GM21381 (cell line): ENCODE measurements around the gene MRPL9.
A peak's percentile ranks its signal among the peaks of the same experiment; 100 is the strongest.

Experiments used
- ATAC-seq: cut with Tn5 transposase; IDR thresholded peaks from one replicate; pipeline ENCODE4 v1.9.1; 2021; ENCODE audit warnings: mild to moderate bottlenecking, moderate library complexity; ENCODE audit not compliant: unreplicated experiment

MRPL9 gene

DNA sequence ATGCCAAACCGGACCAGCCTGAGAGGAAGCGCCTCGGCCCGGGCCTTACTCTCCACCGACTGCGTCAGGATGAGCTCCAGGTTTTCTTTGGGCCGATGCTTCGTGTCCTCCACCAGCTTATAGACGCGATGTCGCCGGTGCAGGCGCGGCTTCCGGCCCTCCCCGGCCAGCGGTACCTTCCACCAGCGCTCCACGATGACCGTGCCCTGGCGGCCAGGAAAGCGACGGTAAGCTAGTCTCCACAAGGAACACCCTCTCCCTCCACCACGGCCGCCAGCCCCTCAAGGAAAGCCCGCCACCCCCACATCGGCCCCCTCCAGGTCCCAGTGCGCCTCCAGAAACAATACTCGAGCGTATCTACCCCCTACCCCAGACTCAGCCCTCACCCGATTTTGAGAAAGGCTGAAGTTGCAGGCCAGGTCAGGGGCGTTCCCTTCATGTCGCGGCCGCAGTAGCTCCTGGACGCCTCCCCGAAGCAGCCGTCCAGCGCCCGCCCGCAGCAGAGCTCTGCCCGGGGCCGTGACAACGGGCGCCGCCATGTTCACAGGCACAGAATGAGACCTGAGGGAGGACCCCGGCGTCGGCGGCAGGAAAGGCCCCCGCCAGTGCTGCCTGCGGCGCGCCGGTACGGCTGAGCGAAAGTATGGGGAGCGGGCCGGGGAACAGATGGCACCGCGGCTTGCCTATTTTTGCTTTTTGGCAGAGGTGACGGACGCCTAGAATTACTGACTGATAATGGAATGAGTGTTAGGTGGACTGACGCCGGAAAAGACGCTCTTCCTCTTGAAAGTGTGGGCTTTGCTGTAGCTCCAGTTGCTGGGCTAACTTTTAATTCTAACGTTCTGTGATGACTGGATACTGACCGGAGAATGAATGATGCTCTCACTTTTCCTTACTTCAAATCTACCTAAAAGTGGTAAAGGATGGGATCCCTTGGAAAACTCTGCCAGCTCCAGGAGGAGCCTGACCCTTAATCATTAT lies at the start of gene MRPL9:
TSS of gene MRPL9 (minus strand) at position 556 of the 981 bp plus-strand sequence. CDS start at position 539, 17 bp downstream.
- peak; percentile 90 for ATAC-seq

DNA sequence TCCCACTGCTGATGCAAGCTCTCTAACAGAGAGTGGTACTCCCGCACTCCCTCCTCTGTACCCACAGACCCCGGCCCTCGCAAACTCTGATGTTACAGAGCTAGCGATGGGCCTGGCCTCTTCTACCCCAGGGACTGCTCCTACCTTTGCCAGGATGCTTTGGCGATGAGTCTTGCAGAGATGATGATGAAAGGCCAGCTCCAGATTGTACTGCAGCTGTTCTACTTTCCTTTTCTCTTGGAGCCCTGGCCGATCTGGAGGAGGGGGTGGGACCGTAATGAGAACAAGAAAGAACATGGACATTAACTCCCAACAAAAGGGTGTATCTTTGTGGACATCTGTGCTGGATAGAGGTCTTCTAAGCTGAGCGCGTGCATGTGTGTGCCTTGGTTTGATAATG lies 47.9 kb upstream of the MRPL9 start:
- ATAC-seq, result no peak

DNA sequence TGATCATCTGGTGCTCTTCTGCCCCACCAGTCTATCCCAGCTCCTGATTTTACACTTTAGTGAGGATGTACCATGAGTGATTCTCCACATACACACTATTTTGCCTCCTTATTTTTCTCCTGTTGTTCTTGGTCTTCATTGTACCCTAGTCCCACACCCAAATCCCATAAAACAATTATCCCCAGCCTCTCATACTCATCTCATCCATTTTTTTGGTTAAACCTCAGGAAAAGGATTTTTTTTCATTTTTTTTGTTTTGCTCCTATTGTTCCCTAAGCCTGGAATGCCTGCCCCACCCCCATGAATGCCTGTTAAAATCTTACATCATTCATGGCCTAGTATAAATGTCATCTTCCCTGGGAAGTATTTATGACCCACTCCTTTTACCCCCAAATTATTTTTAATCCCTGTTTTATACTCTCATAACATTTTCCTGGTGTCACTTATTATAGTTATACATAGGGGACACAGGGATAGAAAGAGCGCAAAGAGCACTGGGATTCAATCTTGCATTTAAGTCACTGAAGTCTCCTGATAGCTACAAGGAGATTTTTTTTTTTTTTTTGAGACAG lies 46.8 kb upstream of the MRPL9 start:
- ATAC-seq, result no peak

DNA sequence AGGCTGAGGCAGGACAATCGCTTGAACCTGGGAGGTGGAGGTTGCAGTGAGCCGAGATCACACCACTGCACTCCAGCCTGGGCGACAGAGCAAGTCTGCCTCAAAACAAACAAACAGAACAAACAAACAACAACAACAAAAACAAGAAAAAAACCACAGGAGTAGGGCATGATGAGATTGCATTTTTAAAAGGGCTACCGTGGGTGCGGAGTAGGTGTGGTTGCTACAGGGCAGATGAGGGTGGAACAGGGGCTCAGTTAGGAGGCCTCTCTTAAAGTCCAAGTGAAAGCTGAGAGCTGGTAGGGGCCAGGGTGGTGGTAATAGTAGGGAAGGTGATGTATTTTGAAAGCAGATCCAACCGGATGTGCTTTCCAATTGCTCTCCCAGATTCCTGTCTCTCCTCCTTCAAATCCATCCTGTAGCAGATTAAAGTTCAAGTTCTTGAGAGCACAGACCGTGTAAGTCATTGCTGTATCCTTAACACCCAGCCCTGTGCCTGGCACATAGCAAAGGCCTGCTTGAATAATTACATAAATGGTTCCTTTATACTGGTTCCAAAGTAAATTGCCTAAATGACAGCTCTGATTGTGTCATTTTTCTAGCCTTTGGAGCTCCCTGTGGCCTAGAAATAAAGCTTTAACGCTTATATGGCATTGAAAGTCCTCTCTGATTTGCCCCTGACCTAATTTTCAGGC lies 46.1 kb upstream of the MRPL9 start:
- no peak for ATAC-seq

DNA sequence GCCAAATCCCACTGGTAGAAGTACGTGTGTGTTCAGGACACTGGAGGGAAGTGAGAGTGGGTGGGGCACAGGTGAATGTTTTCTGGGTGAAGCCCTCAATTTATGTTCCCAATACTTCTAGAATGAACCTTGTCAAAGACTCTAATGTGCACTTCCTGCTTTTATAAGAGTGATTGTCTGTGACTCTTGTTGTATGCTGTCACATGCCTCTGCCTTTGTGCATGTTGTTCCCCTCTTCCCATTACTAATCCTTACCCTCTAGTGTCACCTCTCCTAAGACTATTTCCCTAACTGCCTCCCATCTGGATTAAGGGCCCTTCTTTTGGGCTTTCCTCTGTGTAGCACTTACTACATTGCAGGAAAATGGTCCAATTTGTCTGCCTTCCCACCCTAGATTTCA lies 44.5 kb upstream of the MRPL9 start:
- ATAC-seq, result no peak

DNA sequence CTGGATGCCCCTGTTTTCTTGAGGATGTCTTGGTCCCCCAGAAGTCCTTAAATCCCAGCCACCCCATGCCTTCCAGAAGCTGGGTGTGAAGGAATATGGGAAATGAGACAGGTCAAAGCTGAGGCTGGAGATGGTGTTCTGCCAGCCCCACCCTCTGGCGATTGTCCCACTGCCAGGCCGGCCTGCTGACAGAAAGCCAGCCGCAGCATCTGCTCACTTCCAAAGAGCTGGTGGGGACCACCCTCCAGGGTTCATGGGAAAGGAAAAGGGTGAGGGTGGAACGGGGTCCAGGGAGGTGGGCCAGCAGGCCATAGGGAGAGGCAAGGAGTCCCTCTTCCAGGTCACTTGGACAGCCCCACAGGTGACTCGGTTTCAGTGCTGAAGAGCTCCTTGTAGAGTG lies 43.8 kb upstream of the MRPL9 start:
- no peak for ATAC-seq

DNA sequence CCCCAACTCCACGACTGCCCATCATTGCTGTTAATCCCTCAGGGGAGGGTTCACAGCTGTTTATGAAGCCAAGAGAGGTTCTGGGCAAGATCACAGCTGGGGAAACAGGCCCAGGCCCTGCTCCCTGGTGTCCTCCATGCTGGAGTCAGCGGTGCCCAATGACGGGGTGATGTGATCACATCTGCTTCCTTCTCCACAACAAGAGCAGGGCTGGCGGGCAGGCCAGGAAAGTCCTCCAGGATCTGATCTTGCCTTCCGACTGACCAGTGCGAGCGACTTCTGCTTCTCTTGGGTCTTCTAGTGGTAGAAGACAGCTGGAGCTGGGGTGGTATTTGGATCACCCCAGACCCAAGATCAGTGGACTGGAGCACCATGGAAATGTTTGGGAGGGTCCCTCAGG lies 42.9 kb upstream of the MRPL9 start:
- no peak for ATAC-seq

DNA sequence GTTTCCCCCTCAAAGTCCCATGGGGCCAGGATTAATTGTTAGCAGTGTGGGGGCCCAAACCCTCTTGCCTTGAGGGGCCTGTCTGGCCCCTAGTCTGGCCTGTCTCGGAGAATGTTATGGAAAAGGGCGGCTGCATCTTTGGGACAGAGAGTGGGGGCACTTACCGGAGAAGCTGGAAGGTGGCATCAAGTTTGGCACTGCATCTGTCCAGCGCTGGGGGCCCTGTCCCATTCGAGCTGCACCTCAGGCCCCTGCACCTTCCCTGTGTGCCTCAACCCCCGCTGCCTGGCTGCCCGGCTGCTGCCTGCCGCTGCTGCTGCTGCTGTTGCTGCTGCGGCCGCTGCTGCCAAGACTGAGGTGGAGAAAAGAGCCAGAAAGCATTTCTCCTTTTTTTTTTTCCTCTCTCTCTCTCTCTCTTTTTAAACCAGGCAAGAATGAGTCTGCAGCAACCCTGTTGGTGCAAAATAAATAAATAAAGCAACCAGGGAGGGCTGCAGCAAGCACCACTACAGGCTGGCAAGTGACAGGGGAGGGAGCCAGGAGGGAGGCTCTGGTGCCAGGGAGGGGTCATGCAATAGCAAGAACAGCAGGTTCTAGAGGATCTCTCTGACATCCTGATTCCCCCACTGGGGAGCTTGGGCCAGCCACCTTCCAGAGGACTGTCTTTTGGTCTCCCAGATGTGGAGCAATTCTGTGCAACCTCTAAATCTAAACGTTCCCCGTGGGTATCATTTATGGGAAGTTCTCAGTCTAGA lies 41.9 kb upstream of the MRPL9 start, which contains the start of gene LINGO4:
TSS of gene LINGO4 (minus strand) at position 354 of the 755 bp plus-strand sequence. CDS start 2,715 bp downstream, outside the sequence.
- ATAC-seq, result no peak

DNA sequence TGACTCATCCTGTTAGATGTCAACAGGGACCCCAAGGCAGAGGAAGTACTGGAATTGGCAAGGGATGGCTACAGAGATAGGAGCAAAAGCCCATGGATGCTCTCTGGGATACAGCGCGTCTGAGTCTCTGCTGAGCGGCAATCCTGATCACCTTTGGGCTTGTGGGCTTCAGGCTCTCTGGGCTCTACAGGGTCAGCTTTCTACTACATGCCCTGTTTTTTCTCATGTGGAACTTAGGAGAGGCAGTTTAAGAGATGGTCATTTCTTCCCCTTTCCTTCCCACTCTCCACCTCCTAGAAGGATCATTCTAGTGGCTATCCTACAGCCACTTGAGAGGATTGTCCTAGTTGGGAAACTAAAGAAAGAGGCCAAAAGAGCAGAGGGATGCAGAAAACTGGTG lies 40.6 kb upstream of the MRPL9 start:
- no peak for ATAC-seq

DNA sequence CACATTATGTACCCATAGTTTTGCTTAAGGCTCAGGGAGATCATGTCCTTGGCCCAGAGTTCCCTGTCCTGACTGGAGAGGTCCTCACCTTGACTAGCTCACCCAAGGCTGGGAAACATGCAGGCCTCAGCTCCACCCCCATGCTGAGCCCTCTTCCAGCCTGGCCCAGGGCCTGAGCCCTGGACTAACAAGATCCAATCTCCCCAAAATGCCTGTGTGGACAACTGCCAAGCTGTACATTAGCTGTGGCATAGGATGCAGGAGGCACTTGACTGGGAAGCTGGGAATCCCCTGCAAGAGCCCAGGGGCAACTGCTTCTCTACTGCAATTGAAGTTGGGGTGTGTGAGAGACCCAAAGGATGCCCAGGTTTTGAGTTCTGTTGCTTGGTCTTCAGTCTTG lies 39.9 kb upstream of the MRPL9 start:
- no peak for ATAC-seq

DNA sequence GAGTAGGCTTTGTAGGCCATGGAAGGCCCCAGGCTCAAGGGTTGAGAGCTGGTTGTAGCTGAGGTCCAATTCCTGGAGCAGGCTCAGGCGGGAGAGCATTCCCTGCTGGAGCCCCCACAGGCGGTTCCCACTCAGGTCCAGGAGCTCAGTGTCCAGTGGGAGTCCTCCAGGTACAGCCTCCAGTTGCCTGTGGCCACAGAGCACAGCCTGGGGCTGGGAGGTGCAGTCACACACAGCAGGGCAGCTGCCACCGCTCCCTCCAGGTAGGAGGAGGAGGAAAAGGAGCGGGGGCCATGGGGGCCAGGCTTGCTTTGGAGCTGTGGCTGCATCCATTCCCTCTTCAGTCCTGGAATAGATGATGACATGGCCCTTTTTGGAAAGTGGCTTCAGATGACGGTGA lies 39.1 kb upstream of the MRPL9 start:
- ATAC-seq, result no peak

DNA sequence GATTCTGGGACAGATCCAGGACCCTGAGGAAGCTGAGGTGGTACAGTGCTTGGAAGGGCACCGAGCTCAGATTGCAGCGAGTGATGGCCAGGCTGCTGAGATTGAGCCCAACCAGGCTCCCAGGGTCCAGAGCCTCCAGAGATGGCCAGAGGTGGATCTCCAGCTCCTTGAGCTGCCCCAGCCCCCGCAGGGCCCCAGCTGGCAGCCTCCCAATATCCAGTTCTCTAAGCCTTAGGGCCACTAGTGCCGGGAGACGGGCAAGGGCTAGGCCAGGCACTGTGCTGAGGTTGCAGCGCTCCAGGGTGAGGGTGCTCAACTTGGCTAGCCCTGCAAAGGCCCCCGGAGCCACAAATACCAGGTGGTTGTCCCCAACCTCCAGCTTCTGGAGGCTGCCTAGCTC lies 38.5 kb upstream of the MRPL9 start:
- ATAC-seq, result no peak

DNA sequence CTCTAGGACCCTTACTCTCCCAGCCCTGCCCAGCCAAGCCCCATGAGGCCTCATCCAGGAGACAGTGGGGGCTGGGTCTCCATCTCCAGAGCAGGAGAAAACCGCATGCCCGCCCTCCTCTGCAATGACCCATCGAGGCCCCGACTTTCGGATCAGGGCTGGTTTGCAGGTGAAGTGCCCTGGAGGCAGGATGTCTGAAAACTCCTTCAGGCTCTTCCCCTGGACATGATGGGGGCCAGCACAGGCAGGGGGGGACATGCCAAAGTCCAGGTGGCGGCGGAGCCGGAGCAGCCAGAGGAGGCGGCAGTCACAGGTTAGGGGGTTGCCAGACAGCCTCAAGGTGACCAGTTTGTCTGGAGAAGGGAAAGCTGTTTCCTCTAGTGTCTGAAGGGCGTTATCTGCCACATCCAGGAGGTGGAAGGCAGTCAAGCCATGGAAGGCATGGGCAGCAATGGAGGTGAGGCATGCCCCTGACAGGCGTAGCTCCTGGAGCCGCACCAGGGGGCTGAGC lies 38.1 kb upstream of the MRPL9 start:
- ATAC-seq, result no peak

DNA sequence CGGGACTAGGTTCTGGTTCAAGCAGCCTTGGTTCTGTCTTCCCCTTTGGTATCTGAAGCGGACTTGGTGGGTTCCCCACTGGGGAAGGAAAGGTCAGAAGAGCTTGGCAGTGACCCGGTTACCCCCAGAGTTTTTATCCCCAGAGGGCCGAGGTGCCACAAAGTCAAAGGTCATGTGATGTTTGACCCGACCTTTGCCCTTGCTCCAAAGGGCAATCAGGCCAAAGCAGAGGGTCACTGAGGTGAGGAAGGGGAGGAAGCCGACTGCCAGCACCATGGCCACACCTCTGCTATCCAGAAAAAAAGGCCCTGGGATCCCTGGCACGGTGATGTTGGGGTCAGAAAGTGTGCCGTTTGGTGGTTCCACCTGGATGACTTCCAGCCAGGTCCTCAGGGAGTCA lies 37.5 kb upstream of the MRPL9 start:
- ATAC-seq, result no peak

DNA sequence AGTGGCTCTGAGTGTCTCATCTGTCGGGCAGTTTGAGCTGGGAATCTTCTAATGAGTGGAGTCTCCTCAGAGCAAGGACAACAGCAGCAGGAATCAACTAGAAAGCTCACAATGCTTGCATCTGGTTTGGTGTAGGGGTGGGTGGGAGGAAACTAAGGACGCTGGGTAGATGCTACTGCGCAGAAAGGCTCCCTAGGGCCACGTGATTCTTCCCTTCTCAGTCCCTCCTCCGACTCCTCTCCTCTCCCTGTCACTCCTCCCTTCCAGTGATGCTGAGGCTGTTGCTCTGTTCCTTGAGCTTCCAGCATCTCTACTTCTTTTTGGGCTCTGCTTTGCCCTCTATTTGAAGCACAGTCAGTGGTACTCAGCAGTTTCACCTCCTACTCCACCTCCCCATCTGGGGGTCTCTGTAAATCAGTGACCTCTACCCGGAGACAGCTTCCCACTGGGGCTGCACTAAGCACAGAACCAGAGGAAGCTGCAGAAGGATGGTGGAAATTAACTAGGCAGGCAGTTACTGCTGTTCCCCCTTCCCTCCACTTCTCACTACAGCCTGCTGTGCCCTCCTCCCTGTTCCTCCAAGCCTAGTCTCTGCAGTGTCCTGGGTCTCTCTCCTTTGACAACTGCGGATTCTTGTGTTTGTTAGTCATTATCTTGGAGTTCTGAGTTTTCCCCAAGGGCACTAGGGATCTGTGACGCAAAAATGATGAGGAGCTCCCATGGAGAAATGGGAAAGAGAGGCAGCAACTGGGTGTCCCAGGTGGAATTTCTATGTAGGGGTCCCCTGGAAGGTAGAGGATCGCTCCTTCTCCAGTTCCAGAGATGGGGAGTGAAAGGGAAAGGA lies 36.1 kb upstream of the MRPL9 start:
- no peak for ATAC-seq

DNA sequence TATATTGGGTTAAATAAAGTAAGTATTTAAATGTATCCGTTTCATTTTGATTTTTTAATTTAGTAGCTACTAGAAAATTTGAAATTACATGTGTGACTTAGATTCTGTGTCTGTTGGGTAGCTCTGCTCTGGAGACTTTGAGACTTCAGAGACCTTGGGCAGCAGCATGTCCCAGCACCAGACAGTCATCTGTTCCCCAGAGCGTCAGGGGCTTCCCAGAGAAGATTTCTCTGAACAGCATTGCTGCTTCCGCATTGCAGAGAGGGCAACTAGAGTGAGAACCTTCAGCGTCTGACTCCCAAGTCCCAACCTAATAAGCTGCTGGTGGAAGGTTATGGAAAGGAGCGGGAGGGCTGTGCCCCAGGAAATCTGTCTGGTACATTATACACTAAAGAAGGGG lies 35.3 kb upstream of the MRPL9 start:
- no peak for ATAC-seq

DNA sequence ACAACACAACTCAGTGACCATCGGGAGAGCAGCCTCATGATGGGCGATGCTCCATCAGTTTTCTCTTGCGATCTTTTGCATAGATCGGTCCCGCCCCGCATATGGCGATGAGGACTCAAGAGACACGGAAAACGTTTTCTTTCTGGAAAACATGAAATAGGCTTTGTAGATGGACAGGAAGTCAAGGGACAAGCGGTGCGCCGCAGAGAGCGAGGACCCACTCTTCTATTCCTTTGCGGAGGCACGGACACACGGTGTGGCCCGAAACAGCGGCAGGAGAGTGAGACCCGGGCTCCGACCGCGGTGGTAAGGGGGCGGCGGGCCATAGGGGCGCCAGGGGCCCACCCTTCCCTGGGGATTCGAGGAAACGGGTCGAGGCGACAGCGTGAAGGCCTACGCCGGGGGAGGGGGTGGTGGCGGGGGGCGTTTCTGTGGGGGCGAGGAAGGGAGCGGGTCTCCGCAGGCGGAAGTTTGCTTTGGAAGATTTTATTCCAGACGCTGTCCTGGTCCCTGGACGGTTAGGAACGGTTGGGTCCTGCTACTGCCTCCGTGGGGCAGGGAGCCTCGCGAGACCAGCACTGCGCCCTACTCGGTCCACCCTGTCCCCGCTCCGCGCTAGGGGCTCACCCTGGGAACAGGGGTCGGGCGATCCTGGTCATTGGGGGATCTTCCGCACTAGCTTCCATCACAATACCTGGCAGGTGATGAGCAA lies 27.8 kb upstream of the MRPL9 start:
- no peak for ATAC-seq

DNA sequence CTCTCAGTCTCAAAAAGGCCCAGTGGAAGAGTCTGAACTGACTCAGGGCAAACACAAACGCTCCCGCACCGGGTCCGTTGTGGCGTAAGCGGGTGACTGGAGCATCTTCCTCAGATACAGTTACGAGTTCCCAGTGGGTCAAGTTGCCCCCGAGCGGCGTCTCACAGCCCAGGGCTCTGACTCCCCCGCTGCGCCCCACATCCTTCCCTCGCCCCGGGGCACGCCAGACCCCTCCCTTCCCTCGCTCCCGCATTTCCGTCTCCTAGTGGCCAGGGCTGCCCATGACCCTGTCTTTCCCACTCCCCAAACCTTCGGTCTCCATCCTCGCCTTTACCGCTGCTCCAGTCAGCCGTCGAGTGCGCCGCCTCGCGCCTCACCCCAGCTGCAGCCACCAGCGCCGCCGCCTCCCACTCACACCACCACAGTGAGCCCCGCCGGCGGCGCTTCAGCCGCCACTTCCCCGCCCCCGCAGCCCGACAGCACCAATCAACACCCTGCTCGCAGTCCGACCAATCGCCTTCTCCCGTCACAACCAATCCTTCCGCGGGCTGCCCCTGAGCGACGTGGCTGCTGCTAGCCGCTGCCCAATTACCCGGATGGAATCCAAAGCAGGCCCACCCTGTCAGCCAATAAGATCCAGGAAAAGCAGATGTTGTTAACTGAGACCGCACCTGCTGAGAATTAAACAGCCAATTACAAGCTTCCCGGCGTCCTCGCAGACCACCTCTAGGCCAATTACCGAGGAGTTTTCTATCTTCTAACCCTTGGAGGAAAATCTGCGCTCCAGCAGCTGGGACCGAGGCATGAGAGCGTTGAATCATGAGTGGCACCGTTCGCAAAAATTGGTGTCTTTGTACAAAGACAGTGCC lies 27.0 kb upstream of the MRPL9 start, which contains the start of gene TDRKH:
TSS of gene TDRKH (minus strand) at position 430 of the 869 bp plus-strand sequence. CDS start 7,478 bp downstream, outside the sequence.
- peak; percentile 94 for ATAC-seq
